ENCODE results near the gene C19orf33. TPM values are rescaled to one million over a fixed set of nuclear protein-coding genes. Genes with fewer than 3 reads are reported as not detected.

Gene C19orf33
- total RNA-seq, 2 donors from 2014 or later, result 111 to 159 TPM

- intact Hi-C loops (cut with DNase I), result no loop called here
- H3K9ac ChIP-seq (ENCODE audit: low read depth in 2 of 2, low read length in 2 of 2), result no peak overlapping the region
Measured at GRCh38 chr19:38283271-38283670, 20.8 kb upstream of the C19orf33 start.

GRCh38 chr19:38284422-38284821, 19.6 kb upstream of the C19orf33 start:
- no peak overlapping the region for H3K9ac ChIP-seq (ENCODE audit: low read depth in 2 of 2, low read length in 2 of 2)
- intact Hi-C loops (cut with DNase I), result no loop called here
- no peak for TF ChIP-seq CTCF (IDR thresholded peaks at IDR 0.05)
- H3K9me3 ChIP-seq, result no peaks in the 10 kb centered on the region
- H3K4me1 ChIP-seq, result no peaks in the 10 kb centered on the region
- no peak overlapping the region for H3K4me3 ChIP-seq
- H3K27me3 ChIP-seq, result no peaks in the 10 kb centered on the region
- peaks cover 4% of the 10 kb centered on the region for H3K36me3 ChIP-seq
- no peak overlapping the region for H3K27ac ChIP-seq
- DNase-seq, result no peak

More at GRCh38 chr19:38283271-38283670, 20.8 kb upstream of the C19orf33 start:
- no peak for DNase-seq
- H3K9me3 ChIP-seq, result no peaks in the 10 kb centered on the region
- no peak overlapping the region for H3K27ac ChIP-seq
- H3K4me3 ChIP-seq, result no peak overlapping the region
- H3K27me3 ChIP-seq, result no peaks in the 10 kb centered on the region
- H3K4me1 ChIP-seq, result no peaks in the 10 kb centered on the region
- no peak for TF ChIP-seq CTCF (IDR thresholded peaks at IDR 0.05)
- peaks cover 4% of the 10 kb centered on the region for H3K36me3 ChIP-seq

GRCh38 chr19:38285567-38285966, 18.5 kb upstream of the C19orf33 start:
- intact Hi-C loops (cut with DNase I), result no loop called here
- Histone ChIP-seq H3K27me3 (no peaks in the 10 kb centered on the region), H3K4me3 (no peak overlapping the region), H3K9me3 (no peaks in the 10 kb centered on the region), H3K27ac (no peak overlapping the region), H3K9ac (ENCODE audit: low read depth in 2 of 2, low read length in 2 of 2) (no peak overlapping the region), H3K4me1 (no peaks in the 10 kb centered on the region), H3K36me3 (peaks cover 4% of the 10 kb centered on the region)
- no peak for TF ChIP-seq CTCF (IDR thresholded peaks at IDR 0.05)
- DNase-seq, result no peak

GRCh38 chr19:38287604-38288003, 16.4 kb upstream of the C19orf33 start:
- intact Hi-C loops (cut with DNase I), result no loop called here
- Histone ChIP-seq H3K27ac (no peak overlapping the region), H3K4me1 (no peaks in the 10 kb centered on the region)

GRCh38 chr19:38288123-38288855, 15.8 kb upstream of the C19orf33 start:
- no peak for TF ChIP-seq CTCF (IDR thresholded peaks at IDR 0.05)
- intact Hi-C loops (cut with DNase I), result no loop called here
- Histone ChIP-seq H3K36me3 (peaks cover 4% of the 10 kb centered on the region), H3K9ac (ENCODE audit: low read depth in 2 of 2, low read length in 2 of 2) (no peak overlapping the region), H3K4me1 (no peaks in the 10 kb centered on the region), H3K27ac (no peak overlapping the region), H3K9me3 (no peaks in the 10 kb centered on the region), H3K27me3 (no peaks in the 10 kb centered on the region), H3K4me3 (no peak overlapping the region)
- no peak for DNase-seq

More at GRCh38 chr19:38287604-38288003, 16.4 kb upstream of the C19orf33 start:
- TF ChIP-seq CTCF (IDR thresholded peaks at IDR 0.05), result no peak
- no peaks in the 10 kb centered on the region for H3K27me3 ChIP-seq
- H3K36me3 ChIP-seq, result peaks cover 4% of the 10 kb centered on the region
- no peak overlapping the region for H3K4me3 ChIP-seq
- no peaks in the 10 kb centered on the region for H3K9me3 ChIP-seq
- no peak for DNase-seq
- H3K9ac ChIP-seq (ENCODE audit: low read depth in 2 of 2, low read length in 2 of 2), result no peak overlapping the region

All from colonic mucosa (tissue), 4 donors.